GM23248 (cell line): Measurements from ENCODE around the gene LYSMD4. TPM values are rescaled to one million over a fixed set of nuclear protein-coding genes. Genes with fewer than 3 reads are reported as not detected.

Experiments used
- DNase-seq: peaks from one replicate; pipeline ENCODE4 v3.0.0-alpha.2; 2015
- H2AFZ ChIP-seq: fragments of 200-600 bp; sonication (generic); 2 replicates; pipeline ENCODE4 v1.6.1; 2016; ENCODE audit warnings: antibody characterized with exemption
- H3F3A ChIP-seq: fragments of 200-600 bp; sonication (generic); 2 replicates; pipeline ENCODE4 v1.6.1; 2016; ENCODE audit warnings: mild to moderate bottlenecking, antibody characterized with exemption, mixed run types; ENCODE audit not compliant: insufficient read depth
- H3K27ac ChIP-seq: fragments of 200-600 bp; sonication (generic); 2 replicates; pipeline ENCODE4 v1.5.1; 2016; ENCODE audit warnings: mild to moderate bottlenecking
- H3K27me3 ChIP-seq: fragments of 200-600 bp; sonication (generic); replicated peaks from 2 replicates; pipeline ENCODE4 v1.6.1; 2016; ENCODE audit warnings: mild to moderate bottlenecking; ENCODE audit not compliant: insufficient read depth
- H3K36me3 ChIP-seq: fragments of 200-600 bp; sonication (generic); 2 replicates; pipeline ENCODE4 v1.6.1; 2016; ENCODE audit warnings: low read depth, mild to moderate bottlenecking
- H3K4me1 ChIP-seq: fragments of 200-600 bp; sonication (generic); 2 replicates; pipeline ENCODE4 v1.6.1; 2016; ENCODE audit warnings: mild to moderate bottlenecking; ENCODE audit not compliant: insufficient read depth
- H3K4me2 ChIP-seq: fragments of 200-600 bp; sonication (generic); one replicate; pipeline ENCODE4 v1.6.1; 2016; ENCODE audit warnings: mild to moderate bottlenecking; ENCODE audit not compliant: unreplicated experiment
- H3K4me3 ChIP-seq: fragments of 200-600 bp; sonication (generic); 2 replicates; pipeline ENCODE4 v1.5.1; 2016; ENCODE audit warnings: mild to moderate bottlenecking
- H3K79me2 ChIP-seq: fragments of 200-600 bp; sonication (generic); 2 replicates; pipeline ENCODE4 v1.6.1; 2016; ENCODE audit warnings: mild to moderate bottlenecking; ENCODE audit not compliant: insufficient read depth
- H3K9ac ChIP-seq: fragments of 200-600 bp; sonication (generic); 2 replicates; pipeline ENCODE4 v1.6.1; 2016; ENCODE audit warnings: mild to moderate bottlenecking
- H3K9me2 ChIP-seq: fragments of 200-600 bp; sonication (generic); 2 replicates; pipeline ENCODE4 v1.6.1; 2016; ENCODE audit warnings: mixed run types, mild to moderate bottlenecking, moderate library complexity; ENCODE audit not compliant: insufficient read depth
- H3K9me3 ChIP-seq: fragments of 200-600 bp; sonication (generic); one replicate; pipeline ENCODE4 v1.6.1; 2017; ENCODE audit warnings: low read depth
- H4K20me1 ChIP-seq: fragments of 200-600 bp; sonication (generic); 2 replicates; pipeline ENCODE4 v1.6.0; 2016; ENCODE audit not compliant: insufficient read depth
- EZH2 ChIP-seq: fragments of 200-600 bp; sonication (generic); IDR thresholded peaks from 2 replicates; pipeline ENCODE4 v1.6.1; 2018; ENCODE audit warnings: antibody characterized with exemption, mild to moderate bottlenecking; ENCODE audit not compliant: insufficient read depth, poor library complexity, severe bottlenecking
- EZH2phosphoT487 ChIP-seq: fragments of 200-600 bp; sonication (generic); IDR thresholded peaks from 2 replicates; pipeline ENCODE4 v1.6.1; 2018; ENCODE audit warnings: antibody characterized with exemption, moderate library complexity, mild to moderate bottlenecking, low read depth; ENCODE audit not compliant: insufficient read depth
- WGBS, 2 experiments: methylation state at CpG; one replicate each; pipeline ENCODE4 v1.1.6; 2015 to 2017; ENCODE audit warnings: low lambda C conversion rate in 2 of 2, low coverage in 1 of 2; ENCODE audit errors: missing lambda C conversion rate in 2 of 2; 5-methylcytosine and 5-hydroxymethylcytosine counted together
- in situ Hi-C: fragments of 300-500 bp; cut with MboI; formaldehyde crosslinking; loops from 2 replicates; pipeline ENCODE4 v1.15.0; 2020
- polyA plus RNA-seq: library from polyadenylated mRNA; unstranded; fragments of >200 nt; fragmentation: Nextera tagmentation; extraction: Ambion mirVana; gene quantifications from 2 replicates; pipeline ENCODE4 v1.2.1, GENCODE V29; 2016
- total RNA-seq: library from RNA; depleted of rRNA; stranded (reverse); fragments of >200 nt; shearing (Covaris generic); gene quantifications from 2 replicates; pipeline ENCODE4 v1.2.3, GENCODE V29; 2014

LYSMD4 gene
- total and polyA plus RNA-seq, 2 experiments from 2014 or later = 5.2 to 8.1 TPM

GRCh38 chr15:99719096-99719541 lies 14.1 kb downstream of the LYSMD4 start:
- Histone ChIP-seq H2AFZ (no peak overlapping the region), H3K27ac (no peak overlapping the region), H3K27me3 (no peaks in the 10 kb centered on the region), H3K4me2 (no peak overlapping the region), H3K4me3 (no peak overlapping the region), H3K79me2 (no peaks in the 10 kb centered on the region), H3F3A (no peaks in the 10 kb centered on the region), H3K9me3 (no peaks in the 10 kb centered on the region), H3K36me3 (peaks cover 8% of the 10 kb centered on the region; the same call in 1 of the 2 replicates), H3K9me2 (no peaks in the 10 kb centered on the region), H3K9ac (no peak overlapping the region), H4K20me1 (no peaks in the 10 kb centered on the region), H3K4me1 (peaks cover 9% of the 10 kb centered on the region)
- in situ Hi-C loops = no loop called here
- DNase-seq = peak; percentile 50
- 83 to 88% methylated on average over 5 of the region's 5 CpGs for WGBS, 2 experiments
- TF ChIP-seq EZH2 (no peak), EZH2phosphoT487 (no peak)

GRCh38 chr15:99718421-99718820 lies 14.8 kb downstream of the LYSMD4 start:
- H3F3A ChIP-seq = no peaks in the 10 kb centered on the region
- no peak overlapping the region for H3K27ac ChIP-seq
- no peak for TF ChIP-seq EZH2
- TF ChIP-seq EZH2phosphoT487 = no peak
- peaks cover 14% of the 10 kb centered on the region; the same call in 1 of the 2 replicates for H3K36me3 ChIP-seq
- no peaks in the 10 kb centered on the region for H3K9me2 ChIP-seq
- in situ Hi-C loops = no loop called here
- H3K4me3 ChIP-seq = no peak overlapping the region
- 74 to 75% methylated on average over 4 of the region's 4 CpGs for WGBS, 2 experiments
- H3K4me2 ChIP-seq = no peak overlapping the region
- H4K20me1 ChIP-seq = no peaks in the 10 kb centered on the region
- no peak for DNase-seq
- H3K9ac ChIP-seq = no peak overlapping the region
- H3K4me1 ChIP-seq = peaks cover 9% of the 10 kb centered on the region
- H3K9me3 ChIP-seq = no peaks in the 10 kb centered on the region
- no peaks in the 10 kb centered on the region for H3K79me2 ChIP-seq
- H3K27me3 ChIP-seq = no peaks in the 10 kb centered on the region
- H2AFZ ChIP-seq = no peak overlapping the region

GRCh38 chr15:99717161-99718009 lies 15.9 kb downstream of the LYSMD4 start:
- Histone ChIP-seq H3K4me1 (peaks cover 9% of the 10 kb centered on the region), H2AFZ (no peak overlapping the region), H3K79me2 (no peaks in the 10 kb centered on the region), H3K9me3 (no peaks in the 10 kb centered on the region), H3K27me3 (no peaks in the 10 kb centered on the region), H3K9me2 (no peaks in the 10 kb centered on the region), H3K4me2 (no peak overlapping the region), H3K27ac (no peak overlapping the region), H3K36me3 (peaks cover 19% of the 10 kb centered on the region; the same call in 1 of the 2 replicates), H3K9ac (no peak overlapping the region), H3F3A (no peaks in the 10 kb centered on the region), H3K4me3 (no peak overlapping the region), H4K20me1 (no peaks in the 10 kb centered on the region)
- DNase-seq = no peak
- in situ Hi-C loops = no loop called here
- TF ChIP-seq EZH2 = no peak
- TF ChIP-seq EZH2phosphoT487 = no peak
- 56 to 63% methylated on average over 19 of the region's 19 CpGs for WGBS, 2 experiments

GRCh38 chr15:99716540-99717095 lies 16.6 kb downstream of the LYSMD4 start:
- no peak for DNase-seq
- WGBS, 2 experiments = 77 to 81% methylated on average over 10 of the region's 10 CpGs
- H3K4me2 ChIP-seq = no peak overlapping the region
- H3K4me3 ChIP-seq = no peak overlapping the region
- H3K27ac ChIP-seq = no peak overlapping the region
- H4K20me1 ChIP-seq = no peaks in the 10 kb centered on the region
- peaks cover 9% of the 10 kb centered on the region for H3K4me1 ChIP-seq
- H2AFZ ChIP-seq = no peak overlapping the region
- no peaks in the 10 kb centered on the region for H3K9me3 ChIP-seq
- no peak overlapping the region for H3K9ac ChIP-seq
- TF ChIP-seq EZH2 (no peak), EZH2phosphoT487 (no peak)
- in situ Hi-C loops = no loop called here
- peaks cover 19% of the 10 kb centered on the region; the same call in 1 of the 2 replicates for H3K36me3 ChIP-seq
- no peaks in the 10 kb centered on the region for H3K27me3 ChIP-seq
- no peaks in the 10 kb centered on the region for H3K9me2 ChIP-seq
- no peaks in the 10 kb centered on the region for H3K79me2 ChIP-seq
- no peaks in the 10 kb centered on the region for H3F3A ChIP-seq
